ENCODE results near the gene CCL24.

GRCh38 chr7:75813084-75813483 is 522 bp downstream of the CCL24 start:
- TF ChIP-seq POLR2A (IDR thresholded peaks at IDR 0.05) (no peak), CTCF (IDR thresholded peaks at IDR 0.05) (no peak)
